H1 (cell line): ENCODE measurements around the gene TRDN.

Source experiments
- CTCF ChIP-seq, 3 experiments: IDR thresholded peaks; 1 replicate in 2 of 3; 2 replicates in 1 of 3; pipeline versions ENCODE4 v1.5.1 to v1.6.1; 2011; ENCODE audit warnings: low read length in 3 of 3, mild to moderate bottlenecking in 3 of 3, inconsistent platforms in 2 of 3, low read depth in 1 of 3, moderate library complexity in 1 of 3; ENCODE audit not compliant: insufficient read depth in 1 of 3; ENCODE audit errors: control extremely low read depth in 1 of 3
- EZH2 ChIP-seq: fragments of 200-600 bp; sonication (generic); IDR thresholded peaks from 2 replicates; pipeline ENCODE4 v1.7.1; 2012; ENCODE audit warnings: low read depth, mild to moderate bottlenecking, moderate library complexity, low read length, inconsistent platforms; ENCODE audit not compliant: severe bottlenecking
- JUND ChIP-seq: IDR thresholded peaks from 2 replicates; pipeline ENCODE4 v1.6.1; 2011; ENCODE audit warnings: mild to moderate bottlenecking, improper control_type of control experiment, low read length
- SP2 ChIP-seq: IDR thresholded peaks from 2 replicates; pipeline ENCODE4 v1.6.1; 2012; ENCODE audit warnings: mild to moderate bottlenecking, low read length, inconsistent platforms

GRCh38 chr6:123661105-123661891 is 24.5 kb upstream of the TRDN start:
- no peak for TF ChIP-seq CTCF (IDR thresholded peaks at IDR 0.05; ENCODE audit: control extremely low read depth in 1 of 3, insufficient read depth in 1 of 3, low read depth in 1 of 3, low read length in 3 of 3)
- TF ChIP-seq SP2, result no peak
- TF ChIP-seq JUND, result no peak
- TF ChIP-seq EZH2, result no peak
